ENCODE measurements around the gene BDNF. TPM values are rescaled to one million over a fixed set of nuclear protein-coding genes. Genes with fewer than 3 reads are reported as not detected.

The BDNF gene
- polyA plus RNA-seq, 1 donor from 2014 or later: not detected

DNA sequence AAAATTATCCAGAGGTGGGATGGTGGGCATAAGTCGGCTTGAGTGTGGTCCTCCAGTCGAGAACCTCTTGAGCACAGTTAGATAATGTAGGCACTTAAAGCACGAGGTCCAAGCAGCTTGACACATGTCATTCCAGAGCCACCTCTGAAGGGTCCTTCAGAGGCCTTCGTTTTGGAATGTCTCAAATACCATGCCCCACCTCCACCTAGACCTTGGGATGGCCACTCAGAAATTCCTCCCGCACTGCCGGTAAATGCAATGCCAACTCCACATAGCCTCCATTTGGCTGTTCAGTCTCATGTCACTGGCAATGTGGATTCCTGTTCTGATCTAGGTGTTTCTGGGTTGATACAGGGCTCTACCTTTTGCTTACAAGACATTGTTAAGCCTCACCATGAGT is 43.9 kb downstream of the BDNF start:
- no peaks in the 10 kb centered on the region for H3K79me2 ChIP-seq (replicated peaks; ENCODE audit: insufficient read depth, low read length)
- no peaks in the 10 kb centered on the region for H4K20me1 ChIP-seq (ENCODE audit: insufficient read depth)

GRCh38 chr11:27653990-27654758 is 46.1 kb downstream of the BDNF start:
- H3K27me3 ChIP-seq (ENCODE audit: insufficient read depth, low read depth, low read length): no peaks in the 10 kb centered on the region
- H3K9me2 ChIP-seq (ENCODE audit: insufficient read depth, low read length): no peaks in the 10 kb centered on the region
- no peak overlapping the region for H3K27ac ChIP-seq (ENCODE audit: low read length)
- no peaks in the 10 kb centered on the region for H3F3A ChIP-seq (ENCODE audit: insufficient read depth, low read length, poor library complexity, severe bottlenecking)
- H3K9ac ChIP-seq (ENCODE audit: low read length): no peak overlapping the region
- TF ChIP-seq POLR2AphosphoS5 (IDR thresholded peaks at IDR 0.05) (no peak), MXI1 (conservative IDR thresholded peaks at IDR 0.05; ENCODE audit: poor library complexity, severe bottlenecking) (no peak), CTCF (IDR thresholded peaks at IDR 0.05; ENCODE audit: poor library complexity, severe bottlenecking) (no peak), EP300 (conservative IDR thresholded peaks at IDR 0.05; ENCODE audit: poor library complexity, severe bottlenecking) (no peak), RAD21 (conservative IDR thresholded peaks at IDR 0.05) (no peak), SMC3 (conservative IDR thresholded peaks at IDR 0.05; ENCODE audit: poor library complexity) (no peak), EZH2 (IDR thresholded peaks at IDR 0.05; ENCODE audit: borderline replicate concordance, insufficient read depth, low read length, poor library complexity, severe bottlenecking) (no peak), TAF1 (IDR thresholded peaks at IDR 0.05; ENCODE audit: low read depth) (no peak)
- TF ChIP-seq, protein P1, sequence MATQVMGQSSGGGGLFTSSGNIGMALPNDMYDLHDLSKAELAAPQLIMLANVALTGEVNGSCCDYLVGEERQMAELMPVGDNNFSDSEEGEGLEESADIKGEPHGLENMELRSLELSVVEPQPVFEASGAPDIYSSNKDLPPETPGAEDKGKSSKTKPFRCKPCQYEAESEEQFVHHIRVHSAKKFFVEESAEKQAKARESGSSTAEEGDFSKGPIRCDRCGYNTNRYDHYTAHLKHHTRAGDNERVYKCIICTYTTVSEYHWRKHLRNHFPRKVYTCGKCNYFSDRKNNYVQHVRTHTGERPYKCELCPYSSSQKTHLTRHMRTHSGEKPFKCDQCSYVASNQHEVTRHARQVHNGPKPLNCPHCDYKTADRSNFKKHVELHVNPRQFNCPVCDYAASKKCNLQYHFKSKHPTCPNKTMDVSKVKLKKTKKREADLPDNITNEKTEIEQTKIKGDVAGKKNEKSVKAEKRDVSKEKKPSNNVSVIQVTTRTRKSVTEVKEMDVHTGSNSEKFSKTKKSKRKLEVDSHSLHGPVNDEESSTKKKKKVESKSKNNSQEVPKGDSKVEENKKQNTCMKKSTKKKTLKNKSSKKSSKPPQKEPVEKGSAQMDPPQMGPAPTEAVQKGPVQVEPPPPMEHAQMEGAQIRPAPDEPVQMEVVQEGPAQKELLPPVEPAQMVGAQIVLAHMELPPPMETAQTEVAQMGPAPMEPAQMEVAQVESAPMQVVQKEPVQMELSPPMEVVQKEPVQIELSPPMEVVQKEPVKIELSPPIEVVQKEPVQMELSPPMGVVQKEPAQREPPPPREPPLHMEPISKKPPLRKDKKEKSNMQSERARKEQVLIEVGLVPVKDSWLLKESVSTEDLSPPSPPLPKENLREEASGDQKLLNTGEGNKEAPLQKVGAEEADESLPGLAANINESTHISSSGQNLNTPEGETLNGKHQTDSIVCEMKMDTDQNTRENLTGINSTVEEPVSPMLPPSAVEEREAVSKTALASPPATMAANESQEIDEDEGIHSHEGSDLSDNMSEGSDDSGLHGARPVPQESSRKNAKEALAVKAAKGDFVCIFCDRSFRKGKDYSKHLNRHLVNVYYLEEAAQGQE (IDR thresholded peaks at IDR 0.05; ENCODE audit: borderline replicate concordance): no peak
- H3K79me2 ChIP-seq (replicated peaks; ENCODE audit: insufficient read depth, low read length): no peaks in the 10 kb centered on the region
- H4K20me1 ChIP-seq (ENCODE audit: insufficient read depth): no peaks in the 10 kb centered on the region
- no peak overlapping the region for H3K4me3 ChIP-seq (ENCODE audit: low read length)
- H3K9me3 ChIP-seq (ENCODE audit: low read length): no peaks in the 10 kb centered on the region
- no peak overlapping the region for H2AFZ ChIP-seq (ENCODE audit: low read depth, low read length)
- H3K36me3 ChIP-seq (ENCODE audit: insufficient read depth, low read length): no peaks in the 10 kb centered on the region
- H3K4me2 ChIP-seq (ENCODE audit: low read length): no peak overlapping the region

More for the DNA sequence above, 43.9 kb downstream of the BDNF start:
- H3K9me2 ChIP-seq (ENCODE audit: insufficient read depth, low read length): no peaks in the 10 kb centered on the region
- H3K27me3 ChIP-seq (ENCODE audit: insufficient read depth, low read depth, low read length): no peaks in the 10 kb centered on the region
- no peak overlapping the region for H3K27ac ChIP-seq (ENCODE audit: low read length)
- no peak overlapping the region for H3K4me3 ChIP-seq (ENCODE audit: low read length)
- H3K4me2 ChIP-seq (ENCODE audit: low read length): no peak overlapping the region
- no peaks in the 10 kb centered on the region for H3K9me3 ChIP-seq (ENCODE audit: low read length)
- H3K36me3 ChIP-seq (ENCODE audit: insufficient read depth, low read length): no peaks in the 10 kb centered on the region
- H3K9ac ChIP-seq (ENCODE audit: low read length): no peak overlapping the region
- TF ChIP-seq TAF1 (IDR thresholded peaks at IDR 0.05; ENCODE audit: low read depth) (no peak), POLR2AphosphoS5 (IDR thresholded peaks at IDR 0.05) (no peak), SMC3 (conservative IDR thresholded peaks at IDR 0.05; ENCODE audit: poor library complexity) (no peak), RAD21 (conservative IDR thresholded peaks at IDR 0.05) (no peak)
- TF ChIP-seq, protein P1 (IDR thresholded peaks at IDR 0.05; ENCODE audit: borderline replicate concordance): no peak
- no peaks in the 10 kb centered on the region for H3F3A ChIP-seq (ENCODE audit: insufficient read depth, low read length, poor library complexity, severe bottlenecking)
- H2AFZ ChIP-seq (ENCODE audit: low read depth, low read length): no peak overlapping the region

All from neural cell (in vitro differentiated cells).